Stimulated activated CD8-positive, alpha-beta memory T cell treated with anti-CD3 and anti-CD28 coated beads, Interleukin-15, amount 100 ng/mL, for 1 hour (primary cell): Measurements from ENCODE around the gene FLAD1.

Experiments
- DNase-seq: peaks from one replicate; pipeline ENCODE4 v3.0.0-alpha.2; 2020; ENCODE audit warnings: low read depth

FLAD1 gene

GRCh38 chr1:155038602-155039307 is 55.6 kb downstream of the FLAD1 start:
- DNase-seq = no peak

DNA sequence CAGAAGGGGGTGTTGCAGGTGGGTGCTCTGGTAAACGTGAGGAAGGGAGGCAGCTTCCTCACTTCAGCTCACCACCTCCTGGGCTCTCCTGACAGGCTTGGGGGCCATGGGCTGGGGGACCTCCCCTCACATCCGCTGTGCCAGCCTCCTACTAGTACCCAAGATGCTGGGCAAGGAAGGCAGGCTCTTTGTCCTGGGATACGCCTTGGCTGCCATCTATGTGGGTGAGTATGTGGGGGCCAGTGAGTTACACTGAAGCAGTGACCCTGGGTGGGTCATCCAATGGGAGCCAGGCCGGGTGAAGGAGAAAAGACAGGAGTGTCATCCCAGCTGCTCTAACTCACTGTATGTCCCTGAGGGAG is 56.1 kb downstream of the FLAD1 start:
- no peak for DNase-seq

- no peak for DNase-seq
These were observed 57.4 kb downstream of the FLAD1 start for GRCh38 chr1:155040358-155041093.
